GM20000 (cell line): ENCODE data around the gene CDC42EP3.

Experiments used
- DNase-seq: peaks from one replicate; pipeline ENCODE4 v3.0.0; 2012; ENCODE audit warnings: low spot score
- TF ChIP-seq, protein P1 (sequence below): IDR thresholded peaks from 2 replicates; pipeline ENCODE4 v1.5.1; 2012; ENCODE audit warnings: mild to moderate bottlenecking, control low read depth; ENCODE audit errors: extremely low read depth, missing control alignments

CDC42EP3 gene

GRCh38 chr2:37665604-37666362 lies 5.7 kb downstream of the CDC42EP3 start:
- DNase-seq: no peak
- TF ChIP-seq, protein P1, sequence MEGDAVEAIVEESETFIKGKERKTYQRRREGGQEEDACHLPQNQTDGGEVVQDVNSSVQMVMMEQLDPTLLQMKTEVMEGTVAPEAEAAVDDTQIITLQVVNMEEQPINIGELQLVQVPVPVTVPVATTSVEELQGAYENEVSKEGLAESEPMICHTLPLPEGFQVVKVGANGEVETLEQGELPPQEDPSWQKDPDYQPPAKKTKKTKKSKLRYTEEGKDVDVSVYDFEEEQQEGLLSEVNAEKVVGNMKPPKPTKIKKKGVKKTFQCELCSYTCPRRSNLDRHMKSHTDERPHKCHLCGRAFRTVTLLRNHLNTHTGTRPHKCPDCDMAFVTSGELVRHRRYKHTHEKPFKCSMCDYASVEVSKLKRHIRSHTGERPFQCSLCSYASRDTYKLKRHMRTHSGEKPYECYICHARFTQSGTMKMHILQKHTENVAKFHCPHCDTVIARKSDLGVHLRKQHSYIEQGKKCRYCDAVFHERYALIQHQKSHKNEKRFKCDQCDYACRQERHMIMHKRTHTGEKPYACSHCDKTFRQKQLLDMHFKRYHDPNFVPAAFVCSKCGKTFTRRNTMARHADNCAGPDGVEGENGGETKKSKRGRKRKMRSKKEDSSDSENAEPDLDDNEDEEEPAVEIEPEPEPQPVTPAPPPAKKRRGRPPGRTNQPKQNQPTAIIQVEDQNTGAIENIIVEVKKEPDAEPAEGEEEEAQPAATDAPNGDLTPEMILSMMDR: no peak

GRCh38 chr2:37665043-37665442 lies 6.4 kb downstream of the CDC42EP3 start:
- no peak for DNase-seq
- TF ChIP-seq, protein P1: no peak

DNA sequence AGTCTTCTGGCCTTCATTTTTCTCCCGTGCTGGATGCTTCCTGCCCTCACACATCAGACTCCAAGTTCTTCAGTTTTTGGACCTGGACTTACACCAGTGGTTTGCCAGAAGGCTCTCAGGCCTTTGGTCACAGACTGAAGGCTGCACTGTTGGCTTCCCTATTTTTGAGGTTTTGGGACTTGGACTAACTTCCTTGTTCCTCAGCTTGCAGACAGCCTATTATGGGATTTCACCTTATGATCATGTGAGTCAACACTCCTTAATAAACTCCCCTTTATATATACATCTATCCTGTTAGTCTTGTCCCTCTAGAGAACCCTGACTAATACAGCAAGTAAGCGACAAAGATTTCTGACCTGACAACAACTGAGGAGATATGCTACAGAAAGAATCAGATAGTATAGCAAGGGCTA lies 7.2 kb downstream of the CDC42EP3 start:
- TF ChIP-seq, protein P1: no peak
- DNase-seq: no peak

GRCh38 chr2:37663390-37663789 lies 8.1 kb downstream of the CDC42EP3 start:
- DNase-seq: no peak
- TF ChIP-seq, protein P1: no peak

DNA sequence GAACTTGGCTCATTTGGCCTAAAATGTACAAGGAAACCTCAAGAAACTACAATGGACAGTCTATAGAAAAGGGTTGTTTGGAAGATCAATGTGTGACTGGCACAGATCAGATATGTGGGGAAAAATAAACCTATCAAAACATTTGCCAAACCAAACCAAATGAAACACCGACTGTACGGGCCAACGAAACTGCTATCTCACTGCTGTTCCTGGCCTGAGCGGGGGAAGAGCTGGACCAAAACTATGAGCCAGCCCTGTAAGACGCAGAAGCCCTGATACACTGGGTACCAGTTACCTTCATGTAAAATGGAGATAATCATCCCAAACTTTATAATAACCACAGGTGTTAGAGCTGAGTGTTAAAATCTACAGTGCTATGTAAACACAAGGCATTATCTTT lies 11.7 kb downstream of the CDC42EP3 start:
- DNase-seq: no peak
- TF ChIP-seq, protein P1: no peak

GRCh38 chr2:37658682-37659081 lies 12.8 kb downstream of the CDC42EP3 start:
- no peak for DNase-seq
- TF ChIP-seq, protein P1: no peak

DNA sequence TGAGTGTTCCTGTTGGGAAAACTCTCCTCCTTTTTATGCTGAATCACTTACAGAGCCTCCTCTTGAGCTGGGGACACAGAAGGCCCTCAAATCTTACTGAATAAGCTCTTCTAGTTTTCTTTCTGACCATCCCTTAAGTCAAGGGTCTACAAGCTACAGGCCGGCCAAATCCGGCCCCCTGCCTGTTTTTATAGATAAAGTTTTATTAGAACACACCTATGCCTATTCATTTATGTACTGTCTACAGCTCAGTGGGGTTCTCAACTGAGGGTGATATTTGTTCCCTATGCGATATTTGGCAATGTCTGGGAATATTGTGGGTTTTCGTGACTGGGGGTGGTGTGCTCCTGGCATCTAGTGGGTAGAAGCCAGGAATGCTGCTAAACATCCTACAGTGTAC lies 14.0 kb downstream of the CDC42EP3 start:
- no peak for DNase-seq
- TF ChIP-seq, protein P1: no peak
